ENCODE data around the gene VWA3B. TPM values are rescaled to one million over a fixed set of nuclear protein-coding genes. Genes with fewer than 3 reads are reported as not detected.

VWA3B gene
- polyA plus RNA-seq, 3 donors, result not detected

DNA sequence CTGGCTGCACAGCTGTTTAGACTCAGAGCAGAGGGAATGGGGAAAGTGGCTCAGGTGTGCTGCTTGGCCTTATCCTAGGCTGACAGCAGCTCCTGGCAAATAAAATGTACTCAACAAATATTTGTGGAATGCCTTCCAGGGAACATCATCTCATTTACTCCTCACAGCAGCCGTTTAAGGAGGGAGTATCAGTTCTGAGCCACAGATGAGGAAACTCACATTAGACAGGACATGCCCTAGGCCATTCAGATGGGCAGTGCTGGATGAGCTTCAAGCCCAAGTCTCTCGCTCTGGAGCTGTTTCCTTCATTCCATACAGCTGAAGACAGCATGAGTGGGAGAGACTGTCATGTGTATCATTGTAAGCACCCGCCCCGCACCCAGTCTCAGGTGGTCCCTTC is 129.6 kb downstream of the VWA3B start:
- peaks cover 0 to 4% of the 10 kb centered on the region in 2 donors for H3K27me3 ChIP-seq (ENCODE audit: control insufficient read depth in 2 of 2, insufficient read depth in 2 of 2, low read length in 2 of 2)
- H3K27ac ChIP-seq (ENCODE audit: low read depth in 1 of 2, low read length in 2 of 2), result no peak overlapping the region
- H3K9me3 ChIP-seq (replicated peaks in 1 of 2; ENCODE audit: control insufficient read depth in 1 of 2, insufficient read depth in 1 of 2, low read length in 2 of 2), result peaks cover 10 to 13% of the 10 kb centered on the region in 2 donors
- H3K36me3 ChIP-seq (replicated peaks in 1 of 2; ENCODE audit: control insufficient read depth in 1 of 2, insufficient read depth in 2 of 2, low read length in 2 of 2), result no peaks in the 10 kb centered on the region
- no peaks in the 10 kb centered on the region for H3K79me2 ChIP-seq (ENCODE audit: insufficient read depth, low read length)
- no peaks in the 10 kb centered on the region for H4K20me1 ChIP-seq (ENCODE audit: insufficient read depth, low read length)
- no peak overlapping the region for H3K9ac ChIP-seq (ENCODE audit: insufficient read depth, low read length, poor library complexity, severe bottlenecking)
- TF ChIP-seq, protein P1, sequence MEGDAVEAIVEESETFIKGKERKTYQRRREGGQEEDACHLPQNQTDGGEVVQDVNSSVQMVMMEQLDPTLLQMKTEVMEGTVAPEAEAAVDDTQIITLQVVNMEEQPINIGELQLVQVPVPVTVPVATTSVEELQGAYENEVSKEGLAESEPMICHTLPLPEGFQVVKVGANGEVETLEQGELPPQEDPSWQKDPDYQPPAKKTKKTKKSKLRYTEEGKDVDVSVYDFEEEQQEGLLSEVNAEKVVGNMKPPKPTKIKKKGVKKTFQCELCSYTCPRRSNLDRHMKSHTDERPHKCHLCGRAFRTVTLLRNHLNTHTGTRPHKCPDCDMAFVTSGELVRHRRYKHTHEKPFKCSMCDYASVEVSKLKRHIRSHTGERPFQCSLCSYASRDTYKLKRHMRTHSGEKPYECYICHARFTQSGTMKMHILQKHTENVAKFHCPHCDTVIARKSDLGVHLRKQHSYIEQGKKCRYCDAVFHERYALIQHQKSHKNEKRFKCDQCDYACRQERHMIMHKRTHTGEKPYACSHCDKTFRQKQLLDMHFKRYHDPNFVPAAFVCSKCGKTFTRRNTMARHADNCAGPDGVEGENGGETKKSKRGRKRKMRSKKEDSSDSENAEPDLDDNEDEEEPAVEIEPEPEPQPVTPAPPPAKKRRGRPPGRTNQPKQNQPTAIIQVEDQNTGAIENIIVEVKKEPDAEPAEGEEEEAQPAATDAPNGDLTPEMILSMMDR (IDR thresholded peaks at IDR 0.05), result no peak
- no peaks in the 10 kb centered on the region for H3K36me3 Mint-ChIP-seq
- intact Hi-C loops (cut with micrococcal nuclease), result no loop called here
- H3K4me2 ChIP-seq (replicated peaks; ENCODE audit: extremely low read depth, low read length, poor library complexity, severe bottlenecking), result no peak overlapping the region
- WGBS (ENCODE audit: insufficient coverage), result 100% methylated on average over 1 of the region's 4 CpGs
- no peak overlapping the region for H3K4me3 ChIP-seq (replicated peaks in 1 of 3; ENCODE audit: low read depth in 2 of 3, low read length in 3 of 3)
- peaks cover 9 to 31% (median 22%) of the 10 kb centered on the region in 7 donors for H3K9me3 Mint-ChIP-seq
- no peaks in the 10 kb centered on the region for H3K4me1 ChIP-seq (ENCODE audit: control insufficient read depth in 1 of 2, insufficient read depth in 2 of 2, low read length in 2 of 2)
- no peak overlapping the region for H3K27ac Mint-ChIP-seq
- H2AFZ ChIP-seq (ENCODE audit: insufficient read depth, low read depth, low read length, poor library complexity, severe bottlenecking), result no peak overlapping the region
- no peaks in the 10 kb centered on the region for H3K4me1 Mint-ChIP-seq
- DNase-seq, result no peak
- peaks cover 7 to 18% (median 17%) of the 10 kb centered on the region in 3 donors for H3K27me3 Mint-ChIP-seq (ENCODE audit: low read depth in 3 of 3)
- H3K4me3 Mint-ChIP-seq, result no peak overlapping the region

DNA sequence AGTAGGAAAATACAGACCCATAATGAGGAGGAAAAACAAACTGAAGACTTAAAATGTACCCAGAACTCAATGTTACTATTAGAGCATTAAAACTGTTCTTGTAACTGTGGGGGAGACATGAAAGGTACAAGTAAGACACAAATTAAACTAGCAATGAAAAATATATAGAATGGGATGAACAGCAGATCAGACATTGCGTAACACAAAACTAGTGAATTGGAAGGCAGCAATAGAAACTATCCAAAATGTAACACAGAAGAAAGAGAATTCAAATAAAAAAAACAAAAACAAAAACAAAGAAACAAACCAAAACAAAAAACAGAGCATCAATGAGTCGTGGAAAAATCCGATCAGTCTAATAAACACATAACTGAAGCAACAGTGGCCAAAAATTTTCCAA is 132.2 kb downstream of the VWA3B start:
- no peak overlapping the region for H2AFZ ChIP-seq (ENCODE audit: insufficient read depth, low read depth, low read length, poor library complexity, severe bottlenecking)
- H3K27me3 ChIP-seq (ENCODE audit: control insufficient read depth in 2 of 2, insufficient read depth in 2 of 2, low read length in 2 of 2), result peaks cover 0 to 5% of the 10 kb centered on the region in 2 donors
- no peaks in the 10 kb centered on the region for H3K79me2 ChIP-seq (ENCODE audit: insufficient read depth, low read length)
- H3K4me3 ChIP-seq (replicated peaks in 1 of 3; ENCODE audit: low read depth in 2 of 3, low read length in 3 of 3), result no peak overlapping the region
- H3K36me3 Mint-ChIP-seq, result no peaks in the 10 kb centered on the region
- no peak overlapping the region for H3K4me3 Mint-ChIP-seq
- no peaks in the 10 kb centered on the region for H3K36me3 ChIP-seq (replicated peaks in 1 of 2; ENCODE audit: control insufficient read depth in 1 of 2, insufficient read depth in 2 of 2, low read length in 2 of 2)
- H3K9me3 ChIP-seq (replicated peaks in 1 of 2; ENCODE audit: control insufficient read depth in 1 of 2, insufficient read depth in 1 of 2, low read length in 2 of 2), result peaks cover 10 to 16% of the 10 kb centered on the region in 2 donors
- H4K20me1 ChIP-seq (ENCODE audit: insufficient read depth, low read length), result no peaks in the 10 kb centered on the region
- no peak for DNase-seq
- peaks cover 10 to 28% (median 23%) of the 10 kb centered on the region in 7 donors for H3K9me3 Mint-ChIP-seq
- no peak overlapping the region for H3K9ac ChIP-seq (ENCODE audit: insufficient read depth, low read length, poor library complexity, severe bottlenecking)
- no peaks in the 10 kb centered on the region for H3K4me1 ChIP-seq (ENCODE audit: control insufficient read depth in 1 of 2, insufficient read depth in 2 of 2, low read length in 2 of 2)
- 100% methylated on average over 2 of the region's 3 CpGs for WGBS (ENCODE audit: insufficient coverage)
- intact Hi-C loops (cut with micrococcal nuclease), result no loop called here
- H3K4me1 Mint-ChIP-seq, result no peaks in the 10 kb centered on the region
- TF ChIP-seq, protein P1 (IDR thresholded peaks at IDR 0.05), result no peak
- H3K27ac ChIP-seq (ENCODE audit: low read depth in 1 of 2, low read length in 2 of 2), result no peak overlapping the region
- H3K4me2 ChIP-seq (replicated peaks; ENCODE audit: extremely low read depth, low read length, poor library complexity, severe bottlenecking), result no peak overlapping the region
- no peak overlapping the region for H3K27ac Mint-ChIP-seq
- H3K27me3 Mint-ChIP-seq (ENCODE audit: low read depth in 3 of 3), result peaks cover 3 to 27% (median 7%) of the 10 kb centered on the region in 3 donors

Data from CD14-positive monocyte (primary cell).